Caco-2 (cell line): ENCODE results near the gene SMARCD1. TPM values are rescaled to one million over a fixed set of nuclear protein-coding genes. Genes with fewer than 3 reads are reported as not detected.

Experiments
- BruUV-seq: library from RNA; stranded (reverse); fragments of 400-500 nt; replicated peaks from 2 replicates; lab custom pipeline; 2021; lab: Mats Ljungman, UMichigan
- CTCF ChIA-PET: fragments of 300-600 bp; sonication (Branson Sonifier 250); formaldehyde crosslinking; loops from one replicate; lab custom pipeline; 2022; ENCODE audit warnings: antibody characterized with exemption; lab: Charles Lee
- POLR2A ChIA-PET: fragments of 300-600 bp; sonication (Branson Sonifier 250); formaldehyde crosslinking; loops from one replicate; lab custom pipeline; 2022; ENCODE audit warnings: antibody characterized with exemption; lab: Charles Lee
- DNase-seq, 2 experiments: peaks; one replicate each; pipeline versions ENCODE4 v3.0.0 to v3.0.0-alpha.2; 2020 to 2022
- H3K27me3 ChIP-seq: replicated peaks from 2 replicates; pipeline ENCODE4 v1.6.0; 2011; ENCODE audit warnings: low read length; ENCODE audit not compliant: control insufficient read depth, insufficient read depth
- H3K36me3 ChIP-seq: 2 replicates; pipeline ENCODE4 v1.5.1; 2011; ENCODE audit warnings: low read length; ENCODE audit not compliant: control insufficient read depth, insufficient read depth
- H3K4me1 ChIP-seq: fragments of 250-450 bp; sonication (Bioruptor Pico); 2 replicates; pipeline ENCODE4 v1.5.1; 2020; ENCODE audit warnings: mild to moderate bottlenecking
- H3K4me3 ChIP-seq: 2 replicates; pipeline ENCODE4 v1.5.1; 2011; ENCODE audit warnings: low read depth, mild to moderate bottlenecking, control low read depth, low read length
- H3K9me3 ChIP-seq: fragments of 250-450 bp; sonication (Bioruptor Pico); 2 replicates; pipeline ENCODE4 v1.5.1; 2020; ENCODE audit warnings: mild to moderate bottlenecking, moderate library complexity
- H3K27ac Mint-ChIP-seq: one replicate; pipeline ENCODE4 v1.8.0; 2022; ENCODE audit warnings: mixed read lengths; ENCODE audit not compliant: unreplicated experiment
- H3K27me3 Mint-ChIP-seq: one replicate; pipeline ENCODE4 v1.8.0; 2022; ENCODE audit warnings: mixed read lengths; ENCODE audit not compliant: insufficient read depth, unreplicated experiment
- H3K36me3 Mint-ChIP-seq: one replicate; pipeline ENCODE4 v1.8.0; 2022; ENCODE audit warnings: mild to moderate bottlenecking, mixed read lengths; ENCODE audit not compliant: insufficient read depth, unreplicated experiment
- H3K4me1 Mint-ChIP-seq: one replicate; pipeline ENCODE4 v1.8.0; 2022; ENCODE audit warnings: low read depth, mixed read lengths; ENCODE audit not compliant: unreplicated experiment
- H3K4me3 Mint-ChIP-seq: one replicate; pipeline ENCODE4 v1.8.0; 2022; ENCODE audit warnings: mild to moderate bottlenecking, moderate library complexity, mixed read lengths; ENCODE audit not compliant: unreplicated experiment
- H3K9me3 Mint-ChIP-seq: one replicate; pipeline ENCODE4 v1.8.0; 2022; ENCODE audit warnings: mixed read lengths; ENCODE audit not compliant: unreplicated experiment
- intact Hi-C: fragments of 100-400 bp; cut with micrococcal nuclease; formaldehyde crosslinking; loops from one replicate; pipeline ENCODE4 v1.10.0; 2022; ENCODE audit not compliant: unreplicated experiment
- total RNA-seq: library from RNA; stranded (reverse); gene quantifications from 2 replicates; pipeline ENCODE4 v1.2.3, GENCODE V29; 2022
- TF ChIP-seq, protein P1 (sequence below), 2 experiments: fragments of 200-600 bp in 1 of 2; IDR thresholded peaks; 1 replicate in 1 of 2; 2 replicates in 1 of 2; pipeline versions ENCODE4 v1.5.1 to v1.8.0; 2011 to 2022; ENCODE audit warnings: antibody characterized with exemption in 1 of 2, control low read depth in 1 of 2, inconsistent platforms in 1 of 2, low read depth in 1 of 2, low read length in 1 of 2, mild to moderate bottlenecking in 1 of 2, moderate library complexity in 1 of 2; ENCODE audit not compliant: insufficient read depth in 1 of 2, severe bottlenecking in 1 of 2, unreplicated experiment in 1 of 2

Gene SMARCD1
- total RNA-seq, 1 experiment from 2014 or later = 158 TPM

DNA sequence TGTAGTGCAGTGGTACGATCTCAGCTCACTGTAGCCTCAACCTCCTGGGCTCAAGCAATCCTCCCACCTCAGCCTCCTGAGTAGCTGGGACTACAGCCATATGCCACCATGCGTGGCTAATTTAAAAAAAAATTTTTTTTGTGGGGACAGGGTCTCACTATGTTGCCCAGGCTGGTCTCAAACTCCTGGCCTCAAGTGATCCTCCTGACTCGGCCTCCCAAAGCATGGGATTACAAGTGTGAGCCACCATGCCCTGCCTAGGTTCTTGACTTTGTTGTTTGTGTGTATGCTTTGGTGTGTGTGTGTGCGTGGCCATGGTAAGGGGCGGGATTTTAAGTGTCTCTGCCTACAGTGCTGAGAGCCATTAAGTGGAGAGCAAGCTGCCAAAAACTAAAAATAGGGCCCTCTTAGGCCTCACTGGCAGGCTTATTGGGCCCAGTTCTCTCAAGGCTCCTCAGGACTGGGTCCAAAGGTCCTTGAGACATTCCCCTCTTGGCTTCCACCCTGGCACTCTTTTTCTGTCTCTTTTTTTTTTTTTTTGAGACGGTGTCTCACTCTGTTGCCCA is 32.0 kb downstream of the SMARCD1 start:
- TF ChIP-seq, protein P1, sequence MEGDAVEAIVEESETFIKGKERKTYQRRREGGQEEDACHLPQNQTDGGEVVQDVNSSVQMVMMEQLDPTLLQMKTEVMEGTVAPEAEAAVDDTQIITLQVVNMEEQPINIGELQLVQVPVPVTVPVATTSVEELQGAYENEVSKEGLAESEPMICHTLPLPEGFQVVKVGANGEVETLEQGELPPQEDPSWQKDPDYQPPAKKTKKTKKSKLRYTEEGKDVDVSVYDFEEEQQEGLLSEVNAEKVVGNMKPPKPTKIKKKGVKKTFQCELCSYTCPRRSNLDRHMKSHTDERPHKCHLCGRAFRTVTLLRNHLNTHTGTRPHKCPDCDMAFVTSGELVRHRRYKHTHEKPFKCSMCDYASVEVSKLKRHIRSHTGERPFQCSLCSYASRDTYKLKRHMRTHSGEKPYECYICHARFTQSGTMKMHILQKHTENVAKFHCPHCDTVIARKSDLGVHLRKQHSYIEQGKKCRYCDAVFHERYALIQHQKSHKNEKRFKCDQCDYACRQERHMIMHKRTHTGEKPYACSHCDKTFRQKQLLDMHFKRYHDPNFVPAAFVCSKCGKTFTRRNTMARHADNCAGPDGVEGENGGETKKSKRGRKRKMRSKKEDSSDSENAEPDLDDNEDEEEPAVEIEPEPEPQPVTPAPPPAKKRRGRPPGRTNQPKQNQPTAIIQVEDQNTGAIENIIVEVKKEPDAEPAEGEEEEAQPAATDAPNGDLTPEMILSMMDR (IDR thresholded peaks at IDR 0.05; ENCODE audit: insufficient read depth in 1 of 2, low read depth in 1 of 2, low read length in 1 of 2, severe bottlenecking in 1 of 2, unreplicated experiment in 1 of 2) = no peak
- 0 out of 2 replicates have a peak, but pooled peaks cover 2% of the 10 kb centered on the region for H3K4me1 ChIP-seq
- Mint-ChIP-seq H3K4me3 (no peak overlapping the region), H3K4me1 (peaks cover 6% of the 10 kb centered on the region), H3K27me3 (no peaks in the 10 kb centered on the region), H3K27ac (no peak overlapping the region), H3K9me3 (no peaks in the 10 kb centered on the region), H3K36me3 (peaks cover 53% of the 10 kb centered on the region)
- no peak for DNase-seq
- no peaks in the 10 kb centered on the region for H3K9me3 ChIP-seq
- POLR2A ChIA-PET = no interaction called here
- peaks cover 4% of the 10 kb centered on the region for H3K36me3 ChIP-seq
- H3K27me3 ChIP-seq = no peaks in the 10 kb centered on the region
- no TSS peak for BruUV-seq
- intact Hi-C loops = no loop called here
- H3K4me3 ChIP-seq = no peak overlapping the region
- CTCF ChIA-PET = no interaction called here

DNA sequence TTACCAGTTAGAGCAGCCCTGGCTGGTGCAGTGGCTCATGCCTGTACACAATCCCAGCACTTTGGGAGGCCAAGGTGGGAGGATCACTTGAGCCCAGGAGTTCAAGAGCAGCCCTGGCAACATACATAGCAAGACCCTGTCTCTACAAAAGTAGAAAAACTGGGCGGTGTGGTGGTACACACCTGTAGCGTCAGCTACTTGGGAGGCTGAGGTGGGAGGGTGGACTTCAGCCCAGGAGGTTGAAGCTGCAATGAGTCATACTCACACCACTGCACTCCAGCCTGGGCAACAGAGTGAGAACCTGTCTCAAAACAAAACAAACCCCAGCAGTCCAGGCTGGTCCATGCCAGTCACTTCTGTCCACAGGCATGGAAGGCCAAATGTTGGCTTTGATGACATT is 34.2 kb downstream of the SMARCD1 start:
- Mint-ChIP-seq H3K4me3 (no peak overlapping the region), H3K4me1 (peaks cover 6% of the 10 kb centered on the region), H3K27me3 (no peaks in the 10 kb centered on the region), H3K36me3 (peaks cover 45% of the 10 kb centered on the region), H3K27ac (no peak overlapping the region), H3K9me3 (no peaks in the 10 kb centered on the region)
- intact Hi-C loops = no loop called here
- no peaks in the 10 kb centered on the region for H3K27me3 ChIP-seq
- H3K4me3 ChIP-seq = no peak overlapping the region
- TF ChIP-seq, protein P1 (IDR thresholded peaks at IDR 0.05; ENCODE audit: insufficient read depth in 1 of 2, low read depth in 1 of 2, low read length in 1 of 2, severe bottlenecking in 1 of 2, unreplicated experiment in 1 of 2) = no peak
- no peaks in the 10 kb centered on the region for H3K9me3 ChIP-seq
- no TSS peak for BruUV-seq
- peak in 1 of 2 experiments; percentile 23 for DNase-seq
- CTCF ChIA-PET = interaction anchor here (0.7 kb wide), 1 partner anchor 65 kb away, joined by 3 read pairs; no protein-coding TSS in a partner anchor
- POLR2A ChIA-PET = no interaction called here
- H3K36me3 ChIP-seq = peaks cover 4% of the 10 kb centered on the region
- H3K4me1 ChIP-seq = 0 out of 2 replicates have a peak, but pooled peaks cover 2% of the 10 kb centered on the region

DNA sequence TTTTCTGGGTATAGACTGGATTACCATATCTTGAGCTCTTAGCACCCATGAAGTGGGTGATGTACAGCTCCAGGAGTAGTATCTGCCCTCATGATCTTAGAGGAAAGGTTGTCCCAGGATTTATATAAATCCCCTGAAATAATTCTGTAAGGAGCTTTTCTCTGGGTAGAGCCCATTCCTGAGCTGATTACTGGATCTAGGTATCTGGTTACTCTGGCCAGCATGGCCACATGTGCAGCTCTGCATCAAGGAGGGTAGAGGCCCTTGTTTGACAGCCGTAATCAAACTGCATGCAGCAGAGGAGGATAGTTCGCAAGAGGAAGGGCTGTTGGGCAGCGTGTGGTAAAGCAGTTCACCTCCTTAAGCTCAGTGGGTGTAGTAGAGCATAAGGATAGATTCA is 35.4 kb downstream of the SMARCD1 start:
- 0 out of 2 replicates have a peak, but pooled peaks cover 2% of the 10 kb centered on the region for H3K4me1 ChIP-seq
- Mint-ChIP-seq H3K36me3 (peaks cover 46% of the 10 kb centered on the region), H3K4me3 (no peak overlapping the region), H3K27ac (no peak overlapping the region), H3K4me1 (peaks cover 6% of the 10 kb centered on the region), H3K27me3 (no peaks in the 10 kb centered on the region), H3K9me3 (no peaks in the 10 kb centered on the region)
- POLR2A ChIA-PET = interaction anchor here (1.1 kb wide), 1 partner anchor 8 kb away, joined by 4 read pairs; the partner anchor contains the start of gene COX14
- CTCF ChIA-PET = interaction anchor here (0.6 to 2.3 kb wide), 3 partner anchors 8 to 12 kb away, joined by 3 to 11 read pairs (median 5); partner anchors contain the start of gene COX14
- BruUV-seq = no TSS peak
- DNase-seq = peak in 1 of 2 experiments; percentile 12
- H3K36me3 ChIP-seq = peaks cover 4% of the 10 kb centered on the region
- TF ChIP-seq, protein P1 (IDR thresholded peaks at IDR 0.05; ENCODE audit: insufficient read depth in 1 of 2, low read depth in 1 of 2, low read length in 1 of 2, severe bottlenecking in 1 of 2, unreplicated experiment in 1 of 2) = no peak
- no peak overlapping the region for H3K4me3 ChIP-seq
- no peaks in the 10 kb centered on the region for H3K27me3 ChIP-seq
- H3K9me3 ChIP-seq = no peaks in the 10 kb centered on the region
- intact Hi-C loops = no loop called here
